Choroid plexus epithelial cell (primary cell): ENCODE measurements around the gene SGO2.

ENCODE experiments used
- DNase-seq: peaks from one replicate; pipeline ENCODE4 v3.0.0-alpha.2; 2010; ENCODE audit warnings: low read depth
- H3K4me3 ChIP-seq: 2 replicates; pipeline ENCODE4 v1.5.1; 2011; ENCODE audit warnings: low read depth, mild to moderate bottlenecking, control low read depth, low read length, moderate library complexity
- TF ChIP-seq, protein P1 (sequence below): conservative IDR thresholded peaks from 2 replicates; pipeline ENCODE4 v1.5.1; 2011; ENCODE audit warnings: low read depth, mild to moderate bottlenecking, control low read depth, inconsistent platforms, low read length, moderate library complexity

SGO2 gene

DNA sequence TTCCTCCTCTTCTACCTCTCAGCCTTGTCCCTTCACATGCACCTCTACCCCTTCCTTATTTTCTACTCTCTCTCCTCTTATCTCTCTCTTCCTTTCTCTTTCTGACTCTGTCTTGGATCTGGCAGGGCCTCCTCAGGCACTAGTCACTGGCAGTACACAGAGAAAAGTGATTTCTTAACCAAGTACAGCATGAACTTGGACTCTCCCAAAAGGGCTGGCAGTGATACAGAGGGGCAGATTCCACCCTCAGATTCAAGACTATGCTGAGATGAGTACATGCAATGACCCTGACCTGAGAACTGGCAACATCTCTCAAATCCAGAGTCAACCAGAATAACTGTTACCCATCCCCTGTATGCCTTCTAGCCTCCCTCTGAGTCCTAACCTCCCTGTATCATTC lies 64.1 kb downstream of the SGO2 start:
- H3K4me3 ChIP-seq, result no peak overlapping the region
- TF ChIP-seq, protein P1, sequence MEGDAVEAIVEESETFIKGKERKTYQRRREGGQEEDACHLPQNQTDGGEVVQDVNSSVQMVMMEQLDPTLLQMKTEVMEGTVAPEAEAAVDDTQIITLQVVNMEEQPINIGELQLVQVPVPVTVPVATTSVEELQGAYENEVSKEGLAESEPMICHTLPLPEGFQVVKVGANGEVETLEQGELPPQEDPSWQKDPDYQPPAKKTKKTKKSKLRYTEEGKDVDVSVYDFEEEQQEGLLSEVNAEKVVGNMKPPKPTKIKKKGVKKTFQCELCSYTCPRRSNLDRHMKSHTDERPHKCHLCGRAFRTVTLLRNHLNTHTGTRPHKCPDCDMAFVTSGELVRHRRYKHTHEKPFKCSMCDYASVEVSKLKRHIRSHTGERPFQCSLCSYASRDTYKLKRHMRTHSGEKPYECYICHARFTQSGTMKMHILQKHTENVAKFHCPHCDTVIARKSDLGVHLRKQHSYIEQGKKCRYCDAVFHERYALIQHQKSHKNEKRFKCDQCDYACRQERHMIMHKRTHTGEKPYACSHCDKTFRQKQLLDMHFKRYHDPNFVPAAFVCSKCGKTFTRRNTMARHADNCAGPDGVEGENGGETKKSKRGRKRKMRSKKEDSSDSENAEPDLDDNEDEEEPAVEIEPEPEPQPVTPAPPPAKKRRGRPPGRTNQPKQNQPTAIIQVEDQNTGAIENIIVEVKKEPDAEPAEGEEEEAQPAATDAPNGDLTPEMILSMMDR, result no peak
- DNase-seq, result peak; percentile 22

DNA sequence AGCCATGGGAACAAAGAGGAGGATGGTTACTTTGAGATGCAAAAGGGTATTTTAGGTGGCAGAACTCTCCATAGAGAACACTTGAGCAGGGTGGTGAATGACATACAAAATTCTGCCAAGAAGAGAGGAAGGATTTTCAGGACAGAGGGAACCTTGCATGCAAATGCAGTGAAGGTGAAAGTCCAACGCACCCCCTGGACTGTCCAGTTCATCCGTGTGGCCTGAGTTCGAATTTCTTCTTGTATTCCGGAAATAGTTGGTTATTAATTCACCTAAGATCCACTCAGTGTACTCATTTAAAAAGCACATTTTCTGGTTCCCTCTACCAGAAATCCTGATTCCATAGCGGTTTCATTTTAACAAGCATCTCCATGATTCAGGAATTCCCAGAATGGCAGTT lies 65.3 kb downstream of the SGO2 start:
- no peak for DNase-seq
- no peak overlapping the region for H3K4me3 ChIP-seq
- TF ChIP-seq, protein P1, result no peak

DNA sequence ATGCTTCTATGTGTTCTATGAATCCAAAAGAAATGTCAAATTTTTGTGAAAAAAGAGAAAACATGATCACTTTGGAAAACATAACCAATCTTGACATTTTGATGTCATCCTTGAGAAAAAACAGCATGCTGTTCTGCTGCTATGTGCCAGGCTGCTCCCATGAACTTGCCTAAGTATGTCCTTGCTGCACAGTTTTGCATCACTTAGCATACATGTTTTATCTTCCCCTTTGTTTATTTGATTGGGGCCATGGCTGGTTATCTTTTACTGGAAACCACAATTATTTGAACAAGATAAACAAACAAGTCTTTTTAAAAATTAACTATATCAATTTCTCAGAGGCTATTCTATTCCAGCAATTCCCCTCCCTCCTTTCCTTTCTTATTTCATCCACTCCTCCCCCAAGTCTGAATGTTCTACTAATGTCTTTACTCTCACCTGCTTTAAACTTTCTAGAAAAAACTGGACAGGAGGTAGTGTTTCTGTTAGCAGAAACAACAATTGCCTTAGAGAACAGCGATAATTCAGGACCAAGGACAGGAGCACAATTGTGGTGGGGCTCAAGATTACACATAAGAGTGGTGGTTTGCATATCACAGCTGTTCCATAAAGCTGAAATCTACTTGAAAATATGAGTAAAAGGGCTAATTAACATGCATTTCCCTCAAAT lies 66.5 kb downstream of the SGO2 start:
- TF ChIP-seq, protein P1, result no peak
- DNase-seq, result peak; percentile 63
- no peak overlapping the region for H3K4me3 ChIP-seq

DNA sequence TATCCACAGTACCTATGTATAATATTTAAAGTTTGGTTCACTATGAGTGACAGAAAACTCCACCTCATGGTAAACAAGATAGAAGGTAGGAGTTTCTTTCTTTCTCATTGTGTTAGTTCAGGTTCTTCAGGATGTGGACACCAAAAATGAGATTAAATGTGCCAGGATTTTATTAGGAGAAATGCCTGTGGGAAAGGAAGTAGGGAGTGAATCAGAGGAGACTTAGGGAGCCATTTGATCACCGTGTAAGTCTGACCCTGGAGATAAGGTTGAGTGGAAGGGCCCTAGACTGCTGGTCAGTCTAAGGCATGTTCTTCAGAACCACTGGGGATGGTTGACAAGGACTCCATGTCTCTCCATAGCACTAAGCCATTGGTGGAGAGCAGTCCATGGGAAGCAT lies 67.9 kb downstream of the SGO2 start:
- TF ChIP-seq, protein P1, result no peak
- DNase-seq, result no peak
- H3K4me3 ChIP-seq, result no peak overlapping the region

DNA sequence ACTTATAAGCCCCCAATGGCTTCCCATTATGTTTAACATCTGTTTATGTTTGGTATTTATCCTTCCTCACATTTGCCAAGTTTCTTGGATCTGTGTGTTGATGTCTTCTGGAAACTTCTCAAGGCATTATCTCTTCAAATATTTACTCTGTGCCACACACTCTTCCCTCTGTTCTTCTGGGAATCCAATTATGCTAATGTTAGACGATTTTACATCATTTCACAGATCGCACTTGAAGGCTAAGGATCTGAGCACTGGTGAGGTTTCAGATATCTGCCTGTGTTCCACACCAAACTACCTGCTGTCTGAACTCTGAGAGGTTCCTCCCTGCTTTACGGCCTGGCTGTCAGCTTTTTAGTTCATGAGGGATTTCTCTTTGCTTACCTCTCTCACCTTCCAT lies 69.9 kb downstream of the SGO2 start:
- TF ChIP-seq, protein P1, result no peak
- no peak for DNase-seq
- H3K4me3 ChIP-seq, result no peak overlapping the region

DNA sequence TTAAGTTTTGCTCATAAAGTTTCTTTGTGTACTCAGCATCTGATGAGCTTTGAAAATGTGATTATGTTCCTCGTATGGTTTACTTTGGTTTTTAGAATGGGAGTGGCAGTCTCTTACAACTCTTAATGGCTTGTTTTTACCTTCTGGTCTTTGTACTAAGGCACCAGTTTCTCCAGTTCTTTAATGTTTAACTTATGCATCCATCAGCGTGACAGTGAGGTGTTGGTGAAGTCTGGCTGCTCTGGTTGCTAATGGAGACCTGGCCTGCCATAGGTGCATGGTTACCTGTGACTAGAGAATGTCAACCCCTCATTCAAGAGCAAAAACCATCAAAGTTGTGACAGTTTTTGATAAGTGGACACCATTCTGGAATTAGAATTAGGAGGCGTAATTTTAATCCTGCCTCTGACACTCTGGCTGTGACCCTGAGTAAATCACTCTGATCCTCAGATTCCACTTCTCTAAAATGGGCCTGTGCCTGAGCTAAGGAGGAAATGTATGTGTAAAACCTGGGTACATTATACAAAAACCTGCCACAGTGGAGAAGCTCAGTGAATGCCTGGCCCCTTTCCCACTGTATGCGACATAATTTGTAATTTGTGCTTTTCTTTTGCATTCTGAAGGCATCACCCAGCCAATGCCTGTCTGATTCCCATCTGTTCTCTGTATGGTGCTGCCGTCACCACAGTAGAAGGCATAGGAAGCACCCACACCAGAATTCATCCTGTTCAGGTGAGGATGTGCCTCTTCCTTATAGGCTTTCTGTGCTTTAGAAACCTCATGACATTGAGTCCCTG lies 71.0 kb downstream of the SGO2 start:
- TF ChIP-seq, protein P1, result no peak
- DNase-seq, result no peak
- H3K4me3 ChIP-seq, result no peak overlapping the region
